HCT116 (cell line): ENCODE results near the gene CCDC14. TPM values are rescaled to one million over a fixed set of nuclear protein-coding genes. Genes with fewer than 3 reads are reported as not detected.

Experiments
- CEBPB ChIP-seq: IDR thresholded peaks from 2 replicates; pipeline ENCODE4 v1.6.1; 2012; ENCODE audit warnings: low read depth
- EGR1 ChIP-seq: IDR thresholded peaks from 2 replicates; pipeline ENCODE4 v1.6.1; 2012; ENCODE audit warnings: low read depth
- ELF1 ChIP-seq: IDR thresholded peaks from 2 replicates; pipeline ENCODE4 v1.6.1; 2012; ENCODE audit warnings: low read depth, borderline replicate concordance
- SIN3A ChIP-seq: IDR thresholded peaks from 2 replicates; pipeline ENCODE4 v1.6.1; 2012; ENCODE audit warnings: low read depth
- ZFX ChIP-seq: fragments of 450-650 bp; IDR thresholded peaks from 2 replicates; pipeline ENCODE4 v1.6.1; 2017
- ZNF274 ChIP-seq: fragments of 200-500 bp; sonication (Bioruptor generic); IDR thresholded peaks from 2 replicates; pipeline ENCODE4 v1.6.1; 2014; ENCODE audit warnings: mild to moderate bottlenecking, low read depth, low read length, inconsistent platforms
- total RNA-seq: library from RNA; stranded (reverse); gene quantifications from one replicate; pipeline ENCODE4 v1.2.1, GENCODE V29; 2021; ENCODE audit not compliant: unreplicated experiment
- TF ChIP-seq, protein P1 (sequence below): IDR thresholded peaks from 2 replicates; pipeline ENCODE4 v1.6.1; 2011; ENCODE audit warnings: mild to moderate bottlenecking, low read length, moderate library complexity; ENCODE audit not compliant: insufficient replicate concordance; ENCODE audit errors: extremely low read depth
- TF ChIP-seq, protein P2 (sequence below): IDR thresholded peaks from 2 replicates; pipeline ENCODE4 v1.6.1; 2012; ENCODE audit warnings: low read depth

CCDC14 gene
- total RNA-seq, 1 experiment from 2014 or later = 54.5 TPM

DNA sequence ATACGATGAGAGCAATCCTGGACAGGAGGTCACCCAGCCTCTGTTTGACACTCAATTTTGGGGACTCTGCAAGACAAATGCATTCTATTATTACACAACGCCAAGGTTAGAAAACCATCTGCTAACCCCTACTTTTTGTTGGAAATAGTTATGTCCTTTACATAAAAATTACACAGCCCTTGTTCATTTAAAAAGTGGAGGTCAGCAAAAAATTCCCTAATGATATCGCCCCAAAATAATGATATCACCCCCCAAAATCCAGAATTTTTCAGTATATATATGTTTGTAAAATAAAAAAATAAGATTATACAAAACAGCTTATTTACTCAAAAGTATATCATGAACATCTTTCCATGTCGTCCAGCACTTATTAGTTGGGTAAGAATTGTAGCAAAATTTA is 19.5 kb upstream of the CCDC14 start (continued):
- TF ChIP-seq, protein P1, sequence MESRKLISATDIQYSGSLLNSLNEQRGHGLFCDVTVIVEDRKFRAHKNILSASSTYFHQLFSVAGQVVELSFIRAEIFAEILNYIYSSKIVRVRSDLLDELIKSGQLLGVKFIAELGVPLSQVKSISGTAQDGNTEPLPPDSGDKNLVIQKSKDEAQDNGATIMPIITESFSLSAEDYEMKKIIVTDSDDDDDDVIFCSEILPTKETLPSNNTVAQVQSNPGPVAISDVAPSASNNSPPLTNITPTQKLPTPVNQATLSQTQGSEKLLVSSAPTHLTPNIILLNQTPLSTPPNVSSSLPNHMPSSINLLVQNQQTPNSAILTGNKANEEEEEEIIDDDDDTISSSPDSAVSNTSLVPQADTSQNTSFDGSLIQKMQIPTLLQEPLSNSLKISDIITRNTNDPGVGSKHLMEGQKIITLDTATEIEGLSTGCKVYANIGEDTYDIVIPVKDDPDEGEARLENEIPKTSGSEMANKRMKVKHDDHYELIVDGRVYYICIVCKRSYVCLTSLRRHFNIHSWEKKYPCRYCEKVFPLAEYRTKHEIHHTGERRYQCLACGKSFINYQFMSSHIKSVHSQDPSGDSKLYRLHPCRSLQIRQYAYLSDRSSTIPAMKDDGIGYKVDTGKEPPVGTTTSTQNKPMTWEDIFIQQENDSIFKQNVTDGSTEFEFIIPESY = no peak
- TF ChIP-seq EGR1 (no peak), SIN3A (no peak), ZFX (no peak), ELF1 (no peak), ZNF274 (no peak), CEBPB (no peak)
- TF ChIP-seq, protein P2, sequence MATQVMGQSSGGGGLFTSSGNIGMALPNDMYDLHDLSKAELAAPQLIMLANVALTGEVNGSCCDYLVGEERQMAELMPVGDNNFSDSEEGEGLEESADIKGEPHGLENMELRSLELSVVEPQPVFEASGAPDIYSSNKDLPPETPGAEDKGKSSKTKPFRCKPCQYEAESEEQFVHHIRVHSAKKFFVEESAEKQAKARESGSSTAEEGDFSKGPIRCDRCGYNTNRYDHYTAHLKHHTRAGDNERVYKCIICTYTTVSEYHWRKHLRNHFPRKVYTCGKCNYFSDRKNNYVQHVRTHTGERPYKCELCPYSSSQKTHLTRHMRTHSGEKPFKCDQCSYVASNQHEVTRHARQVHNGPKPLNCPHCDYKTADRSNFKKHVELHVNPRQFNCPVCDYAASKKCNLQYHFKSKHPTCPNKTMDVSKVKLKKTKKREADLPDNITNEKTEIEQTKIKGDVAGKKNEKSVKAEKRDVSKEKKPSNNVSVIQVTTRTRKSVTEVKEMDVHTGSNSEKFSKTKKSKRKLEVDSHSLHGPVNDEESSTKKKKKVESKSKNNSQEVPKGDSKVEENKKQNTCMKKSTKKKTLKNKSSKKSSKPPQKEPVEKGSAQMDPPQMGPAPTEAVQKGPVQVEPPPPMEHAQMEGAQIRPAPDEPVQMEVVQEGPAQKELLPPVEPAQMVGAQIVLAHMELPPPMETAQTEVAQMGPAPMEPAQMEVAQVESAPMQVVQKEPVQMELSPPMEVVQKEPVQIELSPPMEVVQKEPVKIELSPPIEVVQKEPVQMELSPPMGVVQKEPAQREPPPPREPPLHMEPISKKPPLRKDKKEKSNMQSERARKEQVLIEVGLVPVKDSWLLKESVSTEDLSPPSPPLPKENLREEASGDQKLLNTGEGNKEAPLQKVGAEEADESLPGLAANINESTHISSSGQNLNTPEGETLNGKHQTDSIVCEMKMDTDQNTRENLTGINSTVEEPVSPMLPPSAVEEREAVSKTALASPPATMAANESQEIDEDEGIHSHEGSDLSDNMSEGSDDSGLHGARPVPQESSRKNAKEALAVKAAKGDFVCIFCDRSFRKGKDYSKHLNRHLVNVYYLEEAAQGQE = no peak
